ENCODE results near the gene PEX11G.

The PEX11G gene

DNA sequence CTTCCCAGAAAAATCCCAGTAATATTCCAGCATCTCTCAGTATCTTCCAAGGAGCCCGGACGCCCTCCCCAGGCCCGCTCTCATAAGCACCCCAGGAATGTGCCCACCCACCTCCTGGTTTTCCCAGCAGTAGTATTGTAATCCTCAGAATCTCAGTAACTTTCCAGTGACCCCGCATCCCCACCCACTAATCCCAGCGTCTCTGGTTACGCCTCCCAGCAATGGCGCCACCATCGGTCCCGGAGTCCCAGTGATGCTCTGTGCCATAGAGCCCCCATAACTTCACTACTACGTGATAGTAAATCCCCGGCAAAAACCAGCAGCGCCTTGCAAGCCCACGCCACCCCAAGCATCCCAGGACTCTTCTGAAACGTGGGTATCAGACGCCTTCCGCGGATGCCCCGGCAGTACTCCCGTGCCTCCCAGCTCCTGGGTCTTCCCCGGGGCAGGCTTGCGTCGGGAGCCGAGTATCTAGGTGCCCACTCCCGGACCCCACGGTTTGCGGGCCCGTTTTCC is 45.8 kb upstream of the PEX11G start:
- Histone ChIP-seq H3K4me3 (ENCODE audit: low read length) (peak overlapping the region; percentile 94), H2AFZ (ENCODE audit: low read length) (peak overlapping the region; percentile 91), H3K9ac (ENCODE audit: low read length) (peak overlapping the region; percentile 66; the same call in 1 of the 2 replicates), H3K9me3 (replicated peaks; ENCODE audit: insufficient read depth, low read length) (no peaks in the 10 kb centered on the region), H3F3A (ENCODE audit: insufficient read depth, low read length) (0 out of 2 replicates have a peak, but pooled peaks cover 2% of the 10 kb centered on the region), H3K4me2 (ENCODE audit: low read depth, low read length) (peak overlapping the region; percentile 91), H3K36me3 (replicated peaks; ENCODE audit: insufficient read depth, low read length) (no peaks in the 10 kb centered on the region), H3K4me1 (ENCODE audit: low read length) (peaks cover 5% of the 10 kb centered on the region), H3K27me3 (replicated peaks; ENCODE audit: insufficient read depth, low read length) (no peaks in the 10 kb centered on the region), H3K9me2 (replicated peaks; ENCODE audit: insufficient read depth, low read length) (no peaks in the 10 kb centered on the region), H3K79me2 (ENCODE audit: low read length) (no peaks in the 10 kb centered on the region), H4K20me1 (ENCODE audit: insufficient read depth, low read length) (no peaks in the 10 kb centered on the region), H3K27ac (ENCODE audit: low read length) (peak overlapping the region; percentile 1; the same call in 1 of the 2 replicates)
- DNase-seq, result peak; percentile 39
- no peak for TF ChIP-seq EZH2phosphoT487 (IDR thresholded peaks at IDR 0.05; ENCODE audit: low read length)
- TF ChIP-seq, protein P1, sequence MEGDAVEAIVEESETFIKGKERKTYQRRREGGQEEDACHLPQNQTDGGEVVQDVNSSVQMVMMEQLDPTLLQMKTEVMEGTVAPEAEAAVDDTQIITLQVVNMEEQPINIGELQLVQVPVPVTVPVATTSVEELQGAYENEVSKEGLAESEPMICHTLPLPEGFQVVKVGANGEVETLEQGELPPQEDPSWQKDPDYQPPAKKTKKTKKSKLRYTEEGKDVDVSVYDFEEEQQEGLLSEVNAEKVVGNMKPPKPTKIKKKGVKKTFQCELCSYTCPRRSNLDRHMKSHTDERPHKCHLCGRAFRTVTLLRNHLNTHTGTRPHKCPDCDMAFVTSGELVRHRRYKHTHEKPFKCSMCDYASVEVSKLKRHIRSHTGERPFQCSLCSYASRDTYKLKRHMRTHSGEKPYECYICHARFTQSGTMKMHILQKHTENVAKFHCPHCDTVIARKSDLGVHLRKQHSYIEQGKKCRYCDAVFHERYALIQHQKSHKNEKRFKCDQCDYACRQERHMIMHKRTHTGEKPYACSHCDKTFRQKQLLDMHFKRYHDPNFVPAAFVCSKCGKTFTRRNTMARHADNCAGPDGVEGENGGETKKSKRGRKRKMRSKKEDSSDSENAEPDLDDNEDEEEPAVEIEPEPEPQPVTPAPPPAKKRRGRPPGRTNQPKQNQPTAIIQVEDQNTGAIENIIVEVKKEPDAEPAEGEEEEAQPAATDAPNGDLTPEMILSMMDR (IDR thresholded peaks at IDR 0.05; ENCODE audit: low read length), result no peak
- TF ChIP-seq EZH2 (optimal IDR thresholded peaks at IDR 0.05; ENCODE audit: low read depth, low read length), result no peak

DNA sequence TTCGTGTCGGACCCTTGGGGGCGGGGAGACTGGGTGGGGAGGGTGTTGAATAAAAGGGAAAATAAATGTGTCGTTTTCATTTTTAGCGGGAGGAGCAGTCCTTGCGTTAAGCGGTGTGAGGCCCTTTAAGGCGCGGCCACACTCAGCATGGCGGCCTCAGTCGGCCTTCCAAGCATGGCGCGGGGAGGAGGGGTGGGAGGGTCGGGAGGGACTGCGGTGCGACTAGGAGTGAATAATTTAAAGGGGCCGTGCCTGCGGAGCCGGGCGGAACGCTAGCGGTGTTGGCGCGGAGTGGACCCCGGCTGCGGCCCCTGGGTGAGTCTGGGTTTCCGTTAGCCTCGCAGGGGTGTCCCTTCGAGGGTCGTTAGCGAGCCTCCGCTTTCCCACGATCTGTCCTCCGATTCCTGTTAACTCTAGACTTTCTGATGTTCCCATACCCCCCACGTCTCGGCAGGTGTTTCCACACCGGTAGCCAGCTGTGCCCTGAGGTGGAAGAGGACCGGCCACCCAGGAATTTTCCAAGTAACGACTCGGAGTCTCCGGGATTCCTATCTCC is 45.2 kb upstream of the PEX11G start:
- Histone ChIP-seq H3K4me2 (ENCODE audit: low read depth, low read length) (peak overlapping the region; percentile 94), H3K9ac (ENCODE audit: low read length) (peak overlapping the region; percentile 73; the same call in 1 of the 2 replicates), H3K4me1 (ENCODE audit: low read length) (peaks cover 5% of the 10 kb centered on the region), H3K27ac (ENCODE audit: low read length) (no peak overlapping the region), H3K4me3 (ENCODE audit: low read length) (peak overlapping the region; percentile 94), H3K36me3 (replicated peaks; ENCODE audit: insufficient read depth, low read length) (no peaks in the 10 kb centered on the region), H3F3A (ENCODE audit: insufficient read depth, low read length) (0 out of 2 replicates have a peak, but pooled peaks cover 2% of the 10 kb centered on the region), H3K9me3 (replicated peaks; ENCODE audit: insufficient read depth, low read length) (no peaks in the 10 kb centered on the region), H4K20me1 (ENCODE audit: insufficient read depth, low read length) (no peaks in the 10 kb centered on the region), H3K27me3 (replicated peaks; ENCODE audit: insufficient read depth, low read length) (no peaks in the 10 kb centered on the region), H3K9me2 (replicated peaks; ENCODE audit: insufficient read depth, low read length) (no peaks in the 10 kb centered on the region), H3K79me2 (ENCODE audit: low read length) (no peaks in the 10 kb centered on the region), H2AFZ (ENCODE audit: low read length) (peak overlapping the region; percentile 99)
- TF ChIP-seq, protein P1 (IDR thresholded peaks at IDR 0.05; ENCODE audit: low read length), result no peak
- TF ChIP-seq EZH2 (optimal IDR thresholded peaks at IDR 0.05; ENCODE audit: low read depth, low read length) (no peak), EZH2phosphoT487 (IDR thresholded peaks at IDR 0.05; ENCODE audit: low read length) (no peak)
- peak; percentile 92 for DNase-seq

DNA sequence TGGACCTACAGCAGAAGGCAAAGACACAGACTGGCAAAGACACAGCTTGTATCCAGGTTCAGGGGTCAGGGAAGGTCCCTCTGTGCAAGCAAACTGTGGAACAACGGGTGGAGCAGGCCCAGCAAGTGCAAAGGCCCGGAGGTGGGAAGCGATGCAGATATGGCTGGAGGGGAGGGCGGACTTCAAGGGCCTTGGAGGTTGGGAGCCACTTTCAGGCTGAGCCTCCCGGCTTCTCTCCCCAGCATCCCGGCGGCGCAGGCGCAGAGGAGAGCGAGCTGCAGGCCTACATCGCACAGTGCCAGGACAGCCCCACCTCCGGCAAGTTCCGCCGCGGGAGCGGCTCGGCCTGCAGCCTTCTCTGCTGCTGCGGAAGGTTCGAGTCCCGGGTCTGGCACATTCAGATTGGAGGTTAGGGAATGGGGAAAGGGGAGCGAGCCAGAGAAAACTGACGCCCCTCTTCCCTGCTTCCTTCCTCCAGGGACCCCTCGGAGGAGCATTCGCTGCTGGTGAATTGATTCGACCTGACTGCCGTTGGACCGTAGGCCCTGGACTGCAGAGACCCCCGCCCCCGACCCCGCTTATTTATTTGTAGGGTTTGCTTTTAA is 44.5 kb upstream of the PEX11G start:
- Histone ChIP-seq H3K9me2 (replicated peaks; ENCODE audit: insufficient read depth, low read length) (no peaks in the 10 kb centered on the region), H4K20me1 (ENCODE audit: insufficient read depth, low read length) (no peaks in the 10 kb centered on the region), H3K36me3 (replicated peaks; ENCODE audit: insufficient read depth, low read length) (no peaks in the 10 kb centered on the region), H3F3A (ENCODE audit: insufficient read depth, low read length) (0 out of 2 replicates have a peak, but pooled peaks cover 2% of the 10 kb centered on the region), H3K27ac (ENCODE audit: low read length) (no peak overlapping the region), H3K4me1 (ENCODE audit: low read length) (peaks cover 5% of the 10 kb centered on the region), H3K79me2 (ENCODE audit: low read length) (no peaks in the 10 kb centered on the region), H3K9me3 (replicated peaks; ENCODE audit: insufficient read depth, low read length) (no peaks in the 10 kb centered on the region), H3K4me3 (ENCODE audit: low read length) (peak overlapping the region; percentile 94), H3K4me2 (ENCODE audit: low read depth, low read length) (peak overlapping the region; percentile 94), H3K9ac (ENCODE audit: low read length) (peak overlapping the region; percentile 73; the same call in 1 of the 2 replicates), H3K27me3 (replicated peaks; ENCODE audit: insufficient read depth, low read length) (no peaks in the 10 kb centered on the region), H2AFZ (ENCODE audit: low read length) (peak overlapping the region; percentile 99)
- TF ChIP-seq, protein P1 (IDR thresholded peaks at IDR 0.05; ENCODE audit: low read length), result no peak
- no peak for TF ChIP-seq EZH2 (optimal IDR thresholded peaks at IDR 0.05; ENCODE audit: low read depth, low read length)
- no peak for TF ChIP-seq EZH2phosphoT487 (IDR thresholded peaks at IDR 0.05; ENCODE audit: low read length)
- DNase-seq, result no peak

Measured in MM.1S (cell line).